Activated T-helper 1 cell treated with Interleukin-2 at 50 U/mL for 16 hours (primary cell): ENCODE results near the gene PCDHGA1.
A peak's percentile ranks its signal among the peaks of the same experiment; 100 is the strongest.

Source experiments
- DNase-seq: peaks from one replicate; pipeline ENCODE4 v3.0.0-alpha.2; 2020; ENCODE audit warnings: low read depth

PCDHGA1 gene

GRCh38 chr5:141514330-141515133 is 184.2 kb downstream of the PCDHGA1 start:
- no peak for DNase-seq

GRCh38 chr5:141515141-141515540 is 184.8 kb downstream of the PCDHGA1 start:
- DNase-seq: no peak

GRCh38 chr5:141515946-141516671 is 185.8 kb downstream of the PCDHGA1 start:
- DNase-seq: no peak

- DNase-seq: no peak
Measured at GRCh38 chr5:141516672-141517025, 186.3 kb downstream of the PCDHGA1 start.

GRCh38 chr5:141517312-141517711 is 187.0 kb downstream of the PCDHGA1 start:
- DNase-seq: no peak

GRCh38 chr5:141517880-141518617 is 187.7 kb downstream of the PCDHGA1 start:
- DNase-seq: no peak

- no peak for DNase-seq
Measured at GRCh38 chr5:141518618-141519015, 188.3 kb downstream of the PCDHGA1 start.

GRCh38 chr5:141519605-141520565 is 189.6 kb downstream of the PCDHGA1 start:
- no peak for DNase-seq

GRCh38 chr5:141521244-141521781 is 191.0 kb downstream of the PCDHGA1 start:
- DNase-seq: no peak

GRCh38 chr5:141522301-141522700 is 192.0 kb downstream of the PCDHGA1 start:
- DNase-seq: no peak

- DNase-seq: no peak
Measured at GRCh38 chr5:141523991-141524390, 193.7 kb downstream of the PCDHGA1 start.

GRCh38 chr5:141524604-141525597 is 194.6 kb downstream of the PCDHGA1 start:
- DNase-seq: peak; percentile 15

- DNase-seq: no peak
Measured at GRCh38 chr5:141525653-141526052, 195.3 kb downstream of the PCDHGA1 start.

- no peak for DNase-seq
Measured at GRCh38 chr5:141527426-141527825, 197.1 kb downstream of the PCDHGA1 start.

- no peak for DNase-seq
Measured at GRCh38 chr5:141528291-141528984, 198.1 kb downstream of the PCDHGA1 start.

GRCh38 chr5:141529002-141529401 is 198.7 kb downstream of the PCDHGA1 start:
- DNase-seq: no peak

- DNase-seq: no peak
Measured at GRCh38 chr5:141529873-141530272, 199.6 kb downstream of the PCDHGA1 start.

- no peak for DNase-seq
Measured at GRCh38 chr5:141532726-141533125, 202.4 kb downstream of the PCDHGA1 start.

GRCh38 chr5:141533897-141534296 is 203.6 kb downstream of the PCDHGA1 start:
- DNase-seq: no peak
